ENCODE results near the gene ECI1. TPM values are rescaled to one million over a fixed set of nuclear protein-coding genes. Genes with fewer than 3 reads are reported as not detected.
A peak's percentile ranks its signal among the peaks of the same experiment; 100 is the strongest.
"Not testable (repeated sequence)": the region's sequence is repeated elsewhere in the genome, so short reads cannot be mapped to it uniquely, and the experiment has no call there.

The ECI1 gene
- total RNA-seq, 1 donor from 2014 or later = 47.8 TPM

GRCh38 chr16:2211923-2212347 lies 39.5 kb downstream of the ECI1 start:
- DNase-seq (ENCODE audit: low spot score) = no peak

GRCh38 chr16:2210386-2211365 lies 40.7 kb downstream of the ECI1 start, which contains the start of gene BRICD5:
BRICD5 (minus strand) TSS chr16:2210863; CDS start chr16:2210833, 30 bp downstream.
- no peak for DNase-seq (ENCODE audit: low spot score)

- no peak for DNase-seq (ENCODE audit: low spot score)
Measured at GRCh38 chr16:2210009-2210332, 41.4 kb downstream of the ECI1 start.

- DNase-seq (ENCODE audit: low spot score) = no peak
Measured at GRCh38 chr16:2209258-2210008, 42.0 kb downstream of the ECI1 start.

GRCh38 chr16:2208772-2209171 lies 42.6 kb downstream of the ECI1 start:
- DNase-seq (ENCODE audit: low spot score) = no peak

- DNase-seq (ENCODE audit: low spot score) = no peak
Measured at GRCh38 chr16:2208308-2208707, 43.1 kb downstream of the ECI1 start.

GRCh38 chr16:2207872-2208271 lies 43.5 kb downstream of the ECI1 start:
- no peak for DNase-seq (ENCODE audit: low spot score)

GRCh38 chr16:2206780-2207433 lies 44.5 kb downstream of the ECI1 start:
- no peak for DNase-seq (ENCODE audit: low spot score)

GRCh38 chr16:2206420-2206779 lies 45.0 kb downstream of the ECI1 start:
- DNase-seq (ENCODE audit: low spot score) = no peak

GRCh38 chr16:2205967-2206313 lies 45.4 kb downstream of the ECI1 start:
- no peak for DNase-seq (ENCODE audit: low spot score)

GRCh38 chr16:2205104-2205966 lies 46.1 kb downstream of the ECI1 start, which contains the start of gene MLST8:
MLST8 (plus strand) TSS chr16:2205454; CDS start chr16:2206086, 632 bp downstream.
- DNase-seq (ENCODE audit: low spot score) = peak; percentile 86

- no peak for DNase-seq (ENCODE audit: low spot score)
Measured at GRCh38 chr16:2204416-2205103, 46.8 kb downstream of the ECI1 start.

GRCh38 chr16:2203119-2203688 lies 48.2 kb downstream of the ECI1 start:
- not testable (repeated sequence) for DNase-seq (ENCODE audit: low spot score)

- DNase-seq (ENCODE audit: low spot score) = no peak
Measured at GRCh38 chr16:2200313-2200712, 51.1 kb downstream of the ECI1 start.

GRCh38 chr16:2199621-2200139 lies 51.7 kb downstream of the ECI1 start:
- no peak for DNase-seq (ENCODE audit: low spot score)

GRCh38 chr16:2199095-2199494 lies 52.3 kb downstream of the ECI1 start:
- DNase-seq (ENCODE audit: low spot score) = no peak

- no peak for DNase-seq (ENCODE audit: low spot score)
Measured at GRCh38 chr16:2198283-2198682, 53.1 kb downstream of the ECI1 start.

GRCh38 chr16:2197765-2198164 lies 53.6 kb downstream of the ECI1 start:
- DNase-seq (ENCODE audit: low spot score) = no peak

- no peak for DNase-seq (ENCODE audit: low spot score)
Measured at GRCh38 chr16:2196981-2197511, 54.3 kb downstream of the ECI1 start.

Data from ureter (tissue), 1 donor.